Measurements from ENCODE around the gene FAM170A.

Gene FAM170A

GRCh38 chr5:119651486-119651885 lies 22.1 kb downstream of the FAM170A start:
- H3K9ac ChIP-seq (ENCODE audit: low read depth in 1 of 2, low read length in 2 of 2): no peak overlapping the region
- H3K27me3 ChIP-seq (ENCODE audit: control insufficient read depth in 1 of 2, insufficient read depth in 2 of 2, low read length in 2 of 2): no peaks in the 10 kb centered on the region
- no peaks in the 10 kb centered on the region for H3K36me3 ChIP-seq (ENCODE audit: control insufficient read depth in 1 of 2, insufficient read depth in 2 of 2, low read length in 2 of 2)
- H3K4me3 ChIP-seq (ENCODE audit: low read depth in 1 of 2, low read length in 2 of 2): no peak overlapping the region
- no peaks in the 10 kb centered on the region for H3K9me3 ChIP-seq (ENCODE audit: control insufficient read depth in 1 of 2, low read length in 2 of 2)
- H3K4me1 ChIP-seq (ENCODE audit: control insufficient read depth in 1 of 2, insufficient read depth in 2 of 2, low read length in 2 of 2): no peaks in the 10 kb centered on the region
- no peak overlapping the region for H3K27ac ChIP-seq (ENCODE audit: low read depth, low read length)

GRCh38 chr5:119655061-119655460 lies 25.7 kb downstream of the FAM170A start:
- H3K27ac ChIP-seq (ENCODE audit: low read depth, low read length): no peak overlapping the region
- no peak overlapping the region for H3K9ac ChIP-seq (ENCODE audit: low read depth in 1 of 2, low read length in 2 of 2)
- no peaks in the 10 kb centered on the region for H3K9me3 ChIP-seq (ENCODE audit: control insufficient read depth in 1 of 2, low read length in 2 of 2)
- no peak overlapping the region for H3K4me3 ChIP-seq (ENCODE audit: low read depth in 1 of 2, low read length in 2 of 2)
- H3K36me3 ChIP-seq (ENCODE audit: control insufficient read depth in 1 of 2, insufficient read depth in 2 of 2, low read length in 2 of 2): no peaks in the 10 kb centered on the region
- H3K4me1 ChIP-seq (ENCODE audit: control insufficient read depth in 1 of 2, insufficient read depth in 2 of 2, low read length in 2 of 2): no peaks in the 10 kb centered on the region
- H3K27me3 ChIP-seq (ENCODE audit: control insufficient read depth in 1 of 2, insufficient read depth in 2 of 2, low read length in 2 of 2): no peaks in the 10 kb centered on the region

- Histone ChIP-seq H3K36me3 (ENCODE audit: control insufficient read depth in 1 of 2, insufficient read depth in 2 of 2, low read length in 2 of 2) (no peaks in the 10 kb centered on the region), H3K27ac (ENCODE audit: low read depth, low read length) (no peak overlapping the region), H3K4me1 (ENCODE audit: control insufficient read depth in 1 of 2, insufficient read depth in 2 of 2, low read length in 2 of 2) (no peaks in the 10 kb centered on the region), H3K27me3 (ENCODE audit: control insufficient read depth in 1 of 2, insufficient read depth in 2 of 2, low read length in 2 of 2) (no peaks in the 10 kb centered on the region), H3K9ac (ENCODE audit: low read depth in 1 of 2, low read length in 2 of 2) (no peak overlapping the region), H3K9me3 (ENCODE audit: control insufficient read depth in 1 of 2, low read length in 2 of 2) (no peaks in the 10 kb centered on the region), H3K4me3 (ENCODE audit: low read depth in 1 of 2, low read length in 2 of 2) (no peak overlapping the region)
Observed at GRCh38 chr5:119656023-119656422, 26.7 kb downstream of the FAM170A start.

- Histone ChIP-seq H3K9ac (ENCODE audit: low read depth in 1 of 2, low read length in 2 of 2) (no peak overlapping the region), H3K27me3 (ENCODE audit: control insufficient read depth in 1 of 2, insufficient read depth in 2 of 2, low read length in 2 of 2) (no peaks in the 10 kb centered on the region), H3K4me3 (ENCODE audit: low read depth in 1 of 2, low read length in 2 of 2) (no peak overlapping the region)
Observed at GRCh38 chr5:119666542-119666941, 37.2 kb downstream of the FAM170A start.

GRCh38 chr5:119678351-119679028 lies 49.1 kb downstream of the FAM170A start:
- H3K36me3 ChIP-seq (ENCODE audit: control insufficient read depth in 1 of 2, insufficient read depth in 2 of 2, low read length in 2 of 2): no peaks in the 10 kb centered on the region
- no peaks in the 10 kb centered on the region for H3K27me3 ChIP-seq (ENCODE audit: control insufficient read depth in 1 of 2, insufficient read depth in 2 of 2, low read length in 2 of 2)
- H3K4me3 ChIP-seq (ENCODE audit: low read depth in 1 of 2, low read length in 2 of 2): no peak overlapping the region
- no peaks in the 10 kb centered on the region for H3K9me3 ChIP-seq (ENCODE audit: control insufficient read depth in 1 of 2, low read length in 2 of 2)
- no peak overlapping the region for H3K9ac ChIP-seq (ENCODE audit: low read depth in 1 of 2, low read length in 2 of 2)
- H3K4me1 ChIP-seq (ENCODE audit: control insufficient read depth in 1 of 2, insufficient read depth in 2 of 2, low read length in 2 of 2): no peaks in the 10 kb centered on the region
- H3K27ac ChIP-seq (ENCODE audit: low read depth, low read length): no peak overlapping the region

More at GRCh38 chr5:119666542-119666941, 37.2 kb downstream of the FAM170A start:
- no peaks in the 10 kb centered on the region for H3K4me1 ChIP-seq (ENCODE audit: control insufficient read depth in 1 of 2, insufficient read depth in 2 of 2, low read length in 2 of 2)
- no peaks in the 10 kb centered on the region for H3K36me3 ChIP-seq (ENCODE audit: control insufficient read depth in 1 of 2, insufficient read depth in 2 of 2, low read length in 2 of 2)
- no peak overlapping the region for H3K27ac ChIP-seq (ENCODE audit: low read depth, low read length)
- peaks cover 6 to 8% of the 10 kb centered on the region in 2 donors for H3K9me3 ChIP-seq (ENCODE audit: control insufficient read depth in 1 of 2, low read length in 2 of 2)

- no peaks in the 10 kb centered on the region for H3K36me3 ChIP-seq (ENCODE audit: control insufficient read depth in 1 of 2, insufficient read depth in 2 of 2, low read length in 2 of 2)
- H3K27me3 ChIP-seq (ENCODE audit: control insufficient read depth in 1 of 2, insufficient read depth in 2 of 2, low read length in 2 of 2): no peaks in the 10 kb centered on the region
- no peak overlapping the region for H3K9ac ChIP-seq (ENCODE audit: low read depth in 1 of 2, low read length in 2 of 2)
- H3K9me3 ChIP-seq (ENCODE audit: control insufficient read depth in 1 of 2, low read length in 2 of 2): no peaks in the 10 kb centered on the region
- H3K27ac ChIP-seq (ENCODE audit: low read depth, low read length): no peak overlapping the region
- no peaks in the 10 kb centered on the region for H3K4me1 ChIP-seq (ENCODE audit: control insufficient read depth in 1 of 2, insufficient read depth in 2 of 2, low read length in 2 of 2)
- H3K4me3 ChIP-seq (ENCODE audit: low read depth in 1 of 2, low read length in 2 of 2): no peak overlapping the region
Observed at GRCh38 chr5:119680080-119680479, 50.7 kb downstream of the FAM170A start.

- Histone ChIP-seq H3K4me1 (ENCODE audit: control insufficient read depth in 1 of 2, insufficient read depth in 2 of 2, low read length in 2 of 2) (no peaks in the 10 kb centered on the region), H3K27ac (ENCODE audit: low read depth, low read length) (no peak overlapping the region), H3K9me3 (ENCODE audit: control insufficient read depth in 1 of 2, low read length in 2 of 2) (no peaks in the 10 kb centered on the region), H3K4me3 (ENCODE audit: low read depth in 1 of 2, low read length in 2 of 2) (no peak overlapping the region), H3K9ac (ENCODE audit: low read depth in 1 of 2, low read length in 2 of 2) (no peak overlapping the region), H3K36me3 (ENCODE audit: control insufficient read depth in 1 of 2, insufficient read depth in 2 of 2, low read length in 2 of 2) (no peaks in the 10 kb centered on the region), H3K27me3 (ENCODE audit: control insufficient read depth in 1 of 2, insufficient read depth in 2 of 2, low read length in 2 of 2) (no peaks in the 10 kb centered on the region)
Observed at GRCh38 chr5:119681734-119682133, 52.4 kb downstream of the FAM170A start.

- no peak overlapping the region for H3K27ac ChIP-seq (ENCODE audit: low read depth, low read length)
- H3K9me3 ChIP-seq (ENCODE audit: control insufficient read depth in 1 of 2, low read length in 2 of 2): no peaks in the 10 kb centered on the region
- no peaks in the 10 kb centered on the region for H3K27me3 ChIP-seq (ENCODE audit: control insufficient read depth in 1 of 2, insufficient read depth in 2 of 2, low read length in 2 of 2)
- no peak overlapping the region for H3K9ac ChIP-seq (ENCODE audit: low read depth in 1 of 2, low read length in 2 of 2)
- no peaks in the 10 kb centered on the region for H3K4me1 ChIP-seq (ENCODE audit: control insufficient read depth in 1 of 2, insufficient read depth in 2 of 2, low read length in 2 of 2)
- H3K36me3 ChIP-seq (ENCODE audit: control insufficient read depth in 1 of 2, insufficient read depth in 2 of 2, low read length in 2 of 2): no peaks in the 10 kb centered on the region
- no peak overlapping the region for H3K4me3 ChIP-seq (ENCODE audit: low read depth in 1 of 2, low read length in 2 of 2)
Observed at GRCh38 chr5:119682372-119682771, 53.0 kb downstream of the FAM170A start.

Data from duodenal mucosa (tissue), 2 donors.